Neural cell (in vitro differentiated cells): ENCODE results near the gene LTK. TPM values are rescaled to one million over a fixed set of nuclear protein-coding genes. Genes with fewer than 3 reads are reported as not detected.

ENCODE experiments used
- H2AFZ ChIP-seq: fragments of 200-600, 300-800 bp; sonication (generic), shearing (Covaris generic); 2 replicates; pipeline ENCODE4 v1.6.0; 2014; ENCODE audit warnings: low read depth, mild to moderate bottlenecking, antibody characterized with exemption, low read length, moderate library complexity
- H3F3A ChIP-seq: fragments of 200-600 bp; shearing (Covaris generic); 2 replicates; pipeline ENCODE4 v1.6.1; 2016; ENCODE audit warnings: mild to moderate bottlenecking, moderate library complexity, mixed read lengths, antibody characterized with exemption, low read length; ENCODE audit not compliant: insufficient read depth, poor library complexity, severe bottlenecking
- H3K27ac ChIP-seq: fragments of 200-600, 300-800 bp; sonication (generic), shearing (Covaris generic); 2 replicates; pipeline ENCODE4 v1.5.1; 2014; ENCODE audit warnings: mild to moderate bottlenecking, low read length, moderate library complexity
- H3K27me3 ChIP-seq: fragments of 300-800, 200-600 bp; sonication (generic), shearing (Covaris generic); 2 replicates; pipeline ENCODE4 v1.6.0; 2014; ENCODE audit warnings: mild to moderate bottlenecking, low read depth, low read length, moderate library complexity; ENCODE audit not compliant: insufficient read depth
- H3K36me3 ChIP-seq: fragments of 300-800, 200-600 bp; sonication (generic), shearing (Covaris generic); 2 replicates; pipeline ENCODE4 v1.5.1; 2014; ENCODE audit warnings: mild to moderate bottlenecking, antibody characterized with exemption, low read length, moderate library complexity; ENCODE audit not compliant: insufficient read depth
- H3K4me2 ChIP-seq: fragments of 300-800, 200-600 bp; sonication (generic), shearing (Covaris generic); 2 replicates; pipeline ENCODE4 v1.6.0; 2014; ENCODE audit warnings: mild to moderate bottlenecking, low read length
- H3K4me3 ChIP-seq: fragments of 300-800, 200-600 bp; sonication (generic), shearing (Covaris generic); 2 replicates; pipeline ENCODE4 v1.5.1; 2014; ENCODE audit warnings: mild to moderate bottlenecking, low read length, moderate library complexity
- H3K79me2 ChIP-seq: fragments of 200-600 bp; shearing (Covaris generic); replicated peaks from 2 replicates; pipeline ENCODE4 v1.6.0; 2014; ENCODE audit warnings: mild to moderate bottlenecking, low read length, moderate library complexity; ENCODE audit not compliant: insufficient read depth
- H3K9ac ChIP-seq: fragments of 300-800, 200-600 bp; sonication (generic), shearing (Covaris generic); 2 replicates; pipeline ENCODE4 v1.6.1; 2016; ENCODE audit warnings: mild to moderate bottlenecking, low read length, mixed read lengths
- H3K9me2 ChIP-seq: fragments of 200-600 bp; shearing (Covaris generic); 2 replicates; pipeline ENCODE4 v1.6.1; 2016; ENCODE audit warnings: mild to moderate bottlenecking, low read length, mixed read lengths; ENCODE audit not compliant: insufficient read depth
- H3K9me3 ChIP-seq: fragments of 200-600, 300-800 bp; sonication (generic), shearing (Covaris generic); 2 replicates; pipeline ENCODE4 v1.6.1; 2016; ENCODE audit warnings: mild to moderate bottlenecking, mixed run types, low read length, moderate library complexity, mixed read lengths
- H4K20me1 ChIP-seq: fragments of 200-600 bp; shearing (Covaris generic); 2 replicates; pipeline ENCODE4 v1.6.1; 2016; ENCODE audit warnings: mild to moderate bottlenecking, mixed run types; ENCODE audit not compliant: insufficient read depth
- EP300 ChIP-seq: fragments of 450-650 bp; conservative IDR thresholded peaks from 2 replicates; pipeline ENCODE4 v1.6.1; 2014; ENCODE audit warnings: antibody characterized with exemption, mild to moderate bottlenecking, moderate library complexity; ENCODE audit not compliant: poor library complexity, severe bottlenecking
- EZH2 ChIP-seq: fragments of 200-600, 300-800 bp; shearing (Covaris generic), sonication (generic); IDR thresholded peaks from 2 replicates; pipeline ENCODE4 v1.6.1; 2014; ENCODE audit warnings: antibody characterized with exemption, low read length, borderline replicate concordance, mild to moderate bottlenecking; ENCODE audit not compliant: insufficient read depth, poor library complexity, severe bottlenecking
- MXI1 ChIP-seq: fragments of 450-650 bp; conservative IDR thresholded peaks from 2 replicates; pipeline ENCODE4 v1.6.1; 2014; ENCODE audit warnings: antibody characterized with exemption, mild to moderate bottlenecking; ENCODE audit not compliant: poor library complexity, severe bottlenecking
- POLR2AphosphoS5 ChIP-seq: IDR thresholded peaks from 2 replicates; pipeline ENCODE4 v1.6.1; 2012
- RAD21 ChIP-seq: fragments of 450-650 bp; conservative IDR thresholded peaks from 2 replicates; pipeline ENCODE4 v1.6.1; 2014; ENCODE audit warnings: antibody characterized with exemption, mild to moderate bottlenecking, moderate library complexity
- SMC3 ChIP-seq: fragments of 450-650 bp; conservative IDR thresholded peaks from 2 replicates; pipeline ENCODE4 v1.6.1; 2014; ENCODE audit warnings: antibody characterized with exemption, mild to moderate bottlenecking, moderate library complexity; ENCODE audit not compliant: poor library complexity
- TAF1 ChIP-seq: IDR thresholded peaks from 2 replicates; pipeline ENCODE4 v1.6.1; 2012; ENCODE audit warnings: low read depth
- polyA plus RNA-seq: library from polyadenylated mRNA; depleted of rRNA; stranded (reverse); fragments of >200 nt; gene quantifications from 2 replicates; pipeline ENCODE4 v1.2.3, GENCODE V29; 2014
- TF ChIP-seq, protein P1 (sequence below): fragments of 450-650 bp; IDR thresholded peaks from 2 replicates; pipeline ENCODE4 v1.5.1; 2014; ENCODE audit warnings: antibody characterized with exemption, mild to moderate bottlenecking, moderate library complexity; ENCODE audit not compliant: poor library complexity, severe bottlenecking
- TF ChIP-seq, protein P2 (sequence below): IDR thresholded peaks from 2 replicates; pipeline ENCODE4 v1.6.1; 2012; ENCODE audit warnings: borderline replicate concordance

Gene LTK
- polyA plus RNA-seq, 1 donor from 2014 or later = 0.28 TPM

DNA sequence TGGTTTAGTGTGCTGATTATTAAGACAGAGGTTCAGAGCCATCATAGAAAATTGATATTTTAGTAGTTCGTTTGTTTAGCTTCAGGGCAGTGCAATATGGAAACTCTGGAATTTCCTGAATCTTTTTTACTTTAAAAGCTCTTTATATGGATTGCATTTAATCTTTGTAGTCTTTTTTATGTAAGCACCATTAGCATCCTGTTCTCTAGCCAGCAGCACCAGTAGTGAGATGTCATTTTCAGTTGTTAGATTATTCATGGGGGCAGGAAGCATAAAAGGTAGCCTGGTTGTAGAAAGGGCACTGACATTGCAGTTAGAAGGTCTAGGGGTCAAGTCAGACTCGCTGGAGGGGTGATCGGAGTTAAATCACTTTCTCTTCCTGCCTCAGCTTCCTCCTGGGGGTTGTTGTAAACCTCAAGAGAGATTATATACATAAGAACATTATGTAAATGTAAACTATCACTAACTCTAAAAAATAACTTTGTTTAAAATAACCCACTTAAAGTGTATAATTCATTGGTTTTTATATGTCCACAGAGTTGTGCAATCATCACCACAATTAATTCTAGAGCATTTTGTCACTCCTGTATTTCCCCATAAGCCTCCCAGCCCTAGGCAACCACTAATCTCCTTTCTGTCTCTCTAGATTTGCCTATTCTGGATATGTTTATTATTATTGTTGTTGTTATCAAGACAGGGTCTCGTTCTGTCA is 51.4 kb downstream of the LTK start:
- Histone ChIP-seq H3K27ac (no peak overlapping the region), H3K9ac (no peak overlapping the region), H3F3A (no peaks in the 10 kb centered on the region), H3K9me3 (no peaks in the 10 kb centered on the region), H4K20me1 (no peaks in the 10 kb centered on the region), H3K9me2 (no peaks in the 10 kb centered on the region), H3K79me2 (no peaks in the 10 kb centered on the region), H3K36me3 (peaks cover 16% of the 10 kb centered on the region), H3K4me3 (no peak overlapping the region), H2AFZ (no peak overlapping the region), H3K4me2 (no peak overlapping the region), H3K27me3 (no peaks in the 10 kb centered on the region)
- TF ChIP-seq, protein P1, sequence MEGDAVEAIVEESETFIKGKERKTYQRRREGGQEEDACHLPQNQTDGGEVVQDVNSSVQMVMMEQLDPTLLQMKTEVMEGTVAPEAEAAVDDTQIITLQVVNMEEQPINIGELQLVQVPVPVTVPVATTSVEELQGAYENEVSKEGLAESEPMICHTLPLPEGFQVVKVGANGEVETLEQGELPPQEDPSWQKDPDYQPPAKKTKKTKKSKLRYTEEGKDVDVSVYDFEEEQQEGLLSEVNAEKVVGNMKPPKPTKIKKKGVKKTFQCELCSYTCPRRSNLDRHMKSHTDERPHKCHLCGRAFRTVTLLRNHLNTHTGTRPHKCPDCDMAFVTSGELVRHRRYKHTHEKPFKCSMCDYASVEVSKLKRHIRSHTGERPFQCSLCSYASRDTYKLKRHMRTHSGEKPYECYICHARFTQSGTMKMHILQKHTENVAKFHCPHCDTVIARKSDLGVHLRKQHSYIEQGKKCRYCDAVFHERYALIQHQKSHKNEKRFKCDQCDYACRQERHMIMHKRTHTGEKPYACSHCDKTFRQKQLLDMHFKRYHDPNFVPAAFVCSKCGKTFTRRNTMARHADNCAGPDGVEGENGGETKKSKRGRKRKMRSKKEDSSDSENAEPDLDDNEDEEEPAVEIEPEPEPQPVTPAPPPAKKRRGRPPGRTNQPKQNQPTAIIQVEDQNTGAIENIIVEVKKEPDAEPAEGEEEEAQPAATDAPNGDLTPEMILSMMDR = no peak
- TF ChIP-seq EZH2 = no peak
- TF ChIP-seq RAD21 = no peak
- TF ChIP-seq TAF1 = no peak
- TF ChIP-seq, protein P2, sequence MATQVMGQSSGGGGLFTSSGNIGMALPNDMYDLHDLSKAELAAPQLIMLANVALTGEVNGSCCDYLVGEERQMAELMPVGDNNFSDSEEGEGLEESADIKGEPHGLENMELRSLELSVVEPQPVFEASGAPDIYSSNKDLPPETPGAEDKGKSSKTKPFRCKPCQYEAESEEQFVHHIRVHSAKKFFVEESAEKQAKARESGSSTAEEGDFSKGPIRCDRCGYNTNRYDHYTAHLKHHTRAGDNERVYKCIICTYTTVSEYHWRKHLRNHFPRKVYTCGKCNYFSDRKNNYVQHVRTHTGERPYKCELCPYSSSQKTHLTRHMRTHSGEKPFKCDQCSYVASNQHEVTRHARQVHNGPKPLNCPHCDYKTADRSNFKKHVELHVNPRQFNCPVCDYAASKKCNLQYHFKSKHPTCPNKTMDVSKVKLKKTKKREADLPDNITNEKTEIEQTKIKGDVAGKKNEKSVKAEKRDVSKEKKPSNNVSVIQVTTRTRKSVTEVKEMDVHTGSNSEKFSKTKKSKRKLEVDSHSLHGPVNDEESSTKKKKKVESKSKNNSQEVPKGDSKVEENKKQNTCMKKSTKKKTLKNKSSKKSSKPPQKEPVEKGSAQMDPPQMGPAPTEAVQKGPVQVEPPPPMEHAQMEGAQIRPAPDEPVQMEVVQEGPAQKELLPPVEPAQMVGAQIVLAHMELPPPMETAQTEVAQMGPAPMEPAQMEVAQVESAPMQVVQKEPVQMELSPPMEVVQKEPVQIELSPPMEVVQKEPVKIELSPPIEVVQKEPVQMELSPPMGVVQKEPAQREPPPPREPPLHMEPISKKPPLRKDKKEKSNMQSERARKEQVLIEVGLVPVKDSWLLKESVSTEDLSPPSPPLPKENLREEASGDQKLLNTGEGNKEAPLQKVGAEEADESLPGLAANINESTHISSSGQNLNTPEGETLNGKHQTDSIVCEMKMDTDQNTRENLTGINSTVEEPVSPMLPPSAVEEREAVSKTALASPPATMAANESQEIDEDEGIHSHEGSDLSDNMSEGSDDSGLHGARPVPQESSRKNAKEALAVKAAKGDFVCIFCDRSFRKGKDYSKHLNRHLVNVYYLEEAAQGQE = no peak
- TF ChIP-seq EP300 = no peak
- TF ChIP-seq POLR2AphosphoS5 = no peak
- no peak for TF ChIP-seq MXI1
- TF ChIP-seq SMC3 = no peak

Other genes with a start within 250 kb of the LTK start
- 0.92 and 1.7 TPM in 2 replicates for gene OIP5, start 181.2 kb downstream of the LTK start, polyA plus RNA-seq
- gene NUSAP1, start 180.9 kb downstream of the LTK start, polyA plus RNA-seq = 8.6 and 13.6 TPM in 2 replicates
- 30.1 and 37.3 TPM in 2 replicates for gene NDUFAF1, start 111.3 kb downstream of the LTK start, polyA plus RNA-seq
- gene RTF1, start 96.7 kb downstream of the LTK start, polyA plus RNA-seq = 77.9 and 84.1 TPM in 2 replicates
- gene ITPKA, start 20.0 kb downstream of the LTK start, polyA plus RNA-seq = 0.20 and 1.1 TPM in 2 replicates
- gene RPAP1, start 30.4 kb upstream of the LTK start, polyA plus RNA-seq = 9.4 and 10.4 TPM in 2 replicates
- gene TYRO3, start 45.4 kb upstream of the LTK start, polyA plus RNA-seq = 11.6 and 12.1 TPM in 2 replicates
- 10.6 and 13.2 TPM in 2 replicates for gene MGA, start 146.6 kb upstream of the LTK start, polyA plus RNA-seq